RWPE2 (cell line): ENCODE results near the gene TRAF5.

Experiments
- ATAC-seq: fragments of 200-7000 bp; cut with Tn5 transposase; 3 replicates; pipeline ENCODE4 v1.9.1; 2021; ENCODE audit warnings: low read depth
- DNase-seq: peaks from one replicate; pipeline ENCODE4 v3.0.0-alpha.2; 2020; ENCODE audit warnings: low spot score
- H3K27ac ChIP-seq: fragments of 450-650 bp; 2 replicates; pipeline ENCODE4 v1.5.1; 2017; ENCODE audit warnings: mild to moderate bottlenecking; ENCODE audit not compliant: poor library complexity, severe bottlenecking
- H3K27me3 ChIP-seq: fragments of 250-450 bp; sonication (Bioruptor Pico); 2 replicates; pipeline ENCODE4 v1.5.1; 2021; ENCODE audit warnings: mild to moderate bottlenecking, moderate library complexity; ENCODE audit not compliant: insufficient read depth, poor library complexity, severe bottlenecking
- H3K36me3 ChIP-seq: fragments of 250-450 bp; sonication (Bioruptor Pico); 2 replicates; pipeline ENCODE4 v1.5.1; 2020; ENCODE audit warnings: low read depth, mild to moderate bottlenecking, moderate library complexity
- H3K4me1 ChIP-seq: fragments of 250-450 bp; sonication (Bioruptor Pico); 2 replicates; pipeline ENCODE4 v1.5.1; 2021; ENCODE audit warnings: mild to moderate bottlenecking, moderate library complexity; ENCODE audit not compliant: insufficient read depth, poor library complexity, severe bottlenecking
- H3K4me3 ChIP-seq: fragments of 250-450 bp; sonication (Bioruptor Pico); 2 replicates; pipeline ENCODE4 v1.5.1; 2021; ENCODE audit warnings: mild to moderate bottlenecking, moderate library complexity; ENCODE audit not compliant: severe bottlenecking
- H3K9me3 ChIP-seq: fragments of 250-450 bp; sonication (Bioruptor Pico); 2 replicates; pipeline ENCODE4 v1.5.1; 2021; ENCODE audit warnings: mild to moderate bottlenecking, moderate library complexity; ENCODE audit not compliant: severe bottlenecking
- TF ChIP-seq, protein P1 (sequence below): fragments of 450-650 bp; IDR thresholded peaks from one replicate; pipeline ENCODE4 v1.5.1; 2017; ENCODE audit warnings: mild to moderate bottlenecking, moderate library complexity; ENCODE audit not compliant: poor library complexity, severe bottlenecking

Gene TRAF5

GRCh38 chr1:211375146-211375818 is 48.6 kb downstream of the TRAF5 start:
- TF ChIP-seq, protein P1, sequence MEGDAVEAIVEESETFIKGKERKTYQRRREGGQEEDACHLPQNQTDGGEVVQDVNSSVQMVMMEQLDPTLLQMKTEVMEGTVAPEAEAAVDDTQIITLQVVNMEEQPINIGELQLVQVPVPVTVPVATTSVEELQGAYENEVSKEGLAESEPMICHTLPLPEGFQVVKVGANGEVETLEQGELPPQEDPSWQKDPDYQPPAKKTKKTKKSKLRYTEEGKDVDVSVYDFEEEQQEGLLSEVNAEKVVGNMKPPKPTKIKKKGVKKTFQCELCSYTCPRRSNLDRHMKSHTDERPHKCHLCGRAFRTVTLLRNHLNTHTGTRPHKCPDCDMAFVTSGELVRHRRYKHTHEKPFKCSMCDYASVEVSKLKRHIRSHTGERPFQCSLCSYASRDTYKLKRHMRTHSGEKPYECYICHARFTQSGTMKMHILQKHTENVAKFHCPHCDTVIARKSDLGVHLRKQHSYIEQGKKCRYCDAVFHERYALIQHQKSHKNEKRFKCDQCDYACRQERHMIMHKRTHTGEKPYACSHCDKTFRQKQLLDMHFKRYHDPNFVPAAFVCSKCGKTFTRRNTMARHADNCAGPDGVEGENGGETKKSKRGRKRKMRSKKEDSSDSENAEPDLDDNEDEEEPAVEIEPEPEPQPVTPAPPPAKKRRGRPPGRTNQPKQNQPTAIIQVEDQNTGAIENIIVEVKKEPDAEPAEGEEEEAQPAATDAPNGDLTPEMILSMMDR: no peak
- no peak overlapping the region for H3K27ac ChIP-seq
- DNase-seq (no peak), ATAC-seq (no peak)
- H3K4me1 ChIP-seq: peaks cover 7% of the 10 kb centered on the region
- H3K9me3 ChIP-seq: no peaks in the 10 kb centered on the region
- no peaks in the 10 kb centered on the region for H3K36me3 ChIP-seq
- H3K27me3 ChIP-seq: no peaks in the 10 kb centered on the region
- H3K4me3 ChIP-seq: no peak overlapping the region

DNA sequence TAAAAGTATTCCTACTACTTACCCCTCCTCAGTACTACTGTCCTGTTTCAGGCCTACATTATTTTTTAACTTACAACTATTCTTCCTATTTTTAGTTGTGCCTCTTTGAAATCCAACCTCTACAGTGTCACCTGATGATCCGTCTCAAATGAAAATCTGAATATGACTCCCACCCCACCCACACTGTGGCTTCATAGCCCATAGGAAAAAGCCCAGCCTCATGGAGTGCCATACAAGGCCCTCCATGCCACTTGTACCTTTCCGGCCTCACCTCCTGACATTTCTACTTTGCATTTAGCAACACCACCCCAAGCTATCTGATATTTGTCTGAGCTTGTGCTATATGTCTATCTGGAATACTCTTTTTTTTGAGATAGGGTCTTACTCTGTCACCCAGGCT is 49.3 kb downstream of the TRAF5 start:
- H3K36me3 ChIP-seq: no peaks in the 10 kb centered on the region
- no peak overlapping the region for H3K4me3 ChIP-seq
- H3K9me3 ChIP-seq: no peaks in the 10 kb centered on the region
- TF ChIP-seq, protein P1: no peak
- H3K27ac ChIP-seq: no peak overlapping the region
- DNase-seq (no peak), ATAC-seq (no peak)
- H3K27me3 ChIP-seq: no peaks in the 10 kb centered on the region
- H3K4me1 ChIP-seq: peaks cover 6% of the 10 kb centered on the region

DNA sequence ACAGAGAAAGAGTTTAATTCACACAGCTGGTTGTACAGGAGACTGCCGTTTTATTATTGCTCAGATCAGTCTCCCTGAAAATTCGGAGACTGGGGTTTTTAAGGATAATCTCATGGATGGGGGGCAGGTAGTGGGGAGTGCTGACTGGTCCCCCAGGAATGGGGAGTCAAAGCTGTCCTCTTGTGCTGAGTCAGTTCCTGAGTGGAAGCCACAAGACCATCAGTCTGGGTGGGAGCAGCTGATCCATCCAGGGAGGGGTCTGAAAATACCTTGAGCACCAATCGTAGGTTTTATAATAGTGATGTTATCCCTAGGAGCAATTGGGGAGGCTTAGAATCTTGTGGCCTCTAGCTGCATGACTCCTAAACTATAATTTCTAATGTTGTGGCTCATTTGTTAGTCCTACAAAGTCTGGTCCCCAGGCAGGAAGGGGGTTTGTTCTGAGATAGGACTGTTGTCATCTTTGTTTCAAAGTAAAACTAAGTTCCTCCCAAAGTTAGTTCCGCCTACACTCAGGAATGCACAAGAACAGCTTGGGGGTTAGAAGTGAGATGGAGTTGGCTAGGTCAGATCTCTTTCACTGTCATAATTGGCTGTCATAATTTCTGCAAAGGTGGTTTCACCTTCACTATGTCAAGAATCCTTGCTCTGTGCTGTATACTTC is 50.3 kb downstream of the TRAF5 start:
- Histone ChIP-seq H3K27me3 (no peaks in the 10 kb centered on the region), H3K9me3 (no peaks in the 10 kb centered on the region), H3K4me3 (no peak overlapping the region), H3K36me3 (no peaks in the 10 kb centered on the region), H3K27ac (no peak overlapping the region), H3K4me1 (no peaks in the 10 kb centered on the region)
- no peak for ATAC-seq
- TF ChIP-seq, protein P1: no peak
- no peak for DNase-seq

GRCh38 chr1:211377539-211378450 is 51.2 kb downstream of the TRAF5 start:
- TF ChIP-seq, protein P1: no peak
- Histone ChIP-seq H3K27ac (no peak overlapping the region), H3K36me3 (no peaks in the 10 kb centered on the region), H3K4me1 (no peaks in the 10 kb centered on the region), H3K9me3 (no peaks in the 10 kb centered on the region), H3K27me3 (no peaks in the 10 kb centered on the region), H3K4me3 (no peak overlapping the region)
- DNase-seq (no peak), ATAC-seq (no peak)
